Left ventricle myocardium inferior (tissue), 1 donor: Measurements from ENCODE around the gene RRM1. TPM values are rescaled to one million over a fixed set of nuclear protein-coding genes. Genes with fewer than 3 reads are reported as not detected.
"Not testable (repeated sequence)": the region's sequence is repeated elsewhere in the genome, so short reads cannot be mapped to it uniquely, and the experiment has no call there.

Experiments
- DNase-seq: peaks from one replicate; pipeline ENCODE4 v3.0.0-alpha.2; 2020
- H3K27ac ChIP-seq: fragments of 200-600 bp; replicated peaks from 2 replicates; pipeline ENCODE4 v1.8.0; 2021
- H3K27me3 ChIP-seq: fragments of 200-600 bp; 2 replicates; pipeline ENCODE4 v1.8.0; 2021; ENCODE audit warnings: low read depth
- H3K36me3 ChIP-seq: fragments of 200-600 bp; 2 replicates; pipeline ENCODE4 v1.8.0; 2021
- H3K4me1 ChIP-seq: fragments of 200-600 bp; 2 replicates; pipeline ENCODE4 v1.8.0; 2021
- H3K4me3 ChIP-seq: fragments of 200-600 bp; 2 replicates; pipeline ENCODE4 v1.8.0; 2021; ENCODE audit warnings: mild to moderate bottlenecking, moderate library complexity
- H3K9me3 ChIP-seq: fragments of 200-600 bp; replicated peaks from 2 replicates; pipeline ENCODE4 v1.8.0; 2021
- intact Hi-C: fragments of 100-400 bp; cut with micrococcal nuclease; formaldehyde crosslinking; loops from one replicate; pipeline ENCODE4 v1.11.0; 2022
- total RNA-seq: library from RNA; stranded (reverse); fragmentation: NEBNext Ultra II Directional; extraction: Animal tissue kit (Norgen Biotek cat#: 25700); gene quantifications from one replicate; pipeline ENCODE4 v1.2.1, GENCODE V29; 2021
- TF ChIP-seq, protein P1 (sequence below): fragments of 200-600 bp; IDR thresholded peaks from 2 replicates; pipeline ENCODE4 v1.8.0; 2021; ENCODE audit warnings: antibody characterized with exemption, mild to moderate bottlenecking, borderline replicate concordance
- donor health status: DM: no; HTN: yes; CAD: no; lungs with severe emphysema.

RRM1 gene
- total RNA-seq, 1 donor from 2014 or later = 28.5 TPM

DNA sequence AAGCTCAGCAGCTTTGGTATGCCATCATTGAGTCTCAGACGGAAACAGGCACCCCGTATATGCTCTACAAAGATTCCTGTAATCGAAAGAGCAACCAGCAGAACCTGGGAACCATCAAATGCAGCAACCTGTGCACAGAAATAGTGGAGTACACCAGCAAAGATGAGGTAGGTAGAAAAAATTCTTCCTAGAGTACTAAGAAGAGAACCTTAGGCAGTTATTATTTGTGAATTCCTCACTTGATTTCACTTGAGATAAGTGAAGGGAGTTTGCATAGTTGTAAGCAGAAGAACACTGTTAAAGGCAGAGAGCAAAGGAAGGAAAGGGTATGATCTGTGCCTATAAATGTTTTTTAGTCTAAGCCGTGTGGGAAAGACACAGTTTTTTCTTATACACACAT, 28.6 kb downstream of the RRM1 start:
- H3K36me3 ChIP-seq = peaks cover 90% of the 10 kb centered on the region
- no peaks in the 10 kb centered on the region for H3K4me1 ChIP-seq
- TF ChIP-seq, protein P1, sequence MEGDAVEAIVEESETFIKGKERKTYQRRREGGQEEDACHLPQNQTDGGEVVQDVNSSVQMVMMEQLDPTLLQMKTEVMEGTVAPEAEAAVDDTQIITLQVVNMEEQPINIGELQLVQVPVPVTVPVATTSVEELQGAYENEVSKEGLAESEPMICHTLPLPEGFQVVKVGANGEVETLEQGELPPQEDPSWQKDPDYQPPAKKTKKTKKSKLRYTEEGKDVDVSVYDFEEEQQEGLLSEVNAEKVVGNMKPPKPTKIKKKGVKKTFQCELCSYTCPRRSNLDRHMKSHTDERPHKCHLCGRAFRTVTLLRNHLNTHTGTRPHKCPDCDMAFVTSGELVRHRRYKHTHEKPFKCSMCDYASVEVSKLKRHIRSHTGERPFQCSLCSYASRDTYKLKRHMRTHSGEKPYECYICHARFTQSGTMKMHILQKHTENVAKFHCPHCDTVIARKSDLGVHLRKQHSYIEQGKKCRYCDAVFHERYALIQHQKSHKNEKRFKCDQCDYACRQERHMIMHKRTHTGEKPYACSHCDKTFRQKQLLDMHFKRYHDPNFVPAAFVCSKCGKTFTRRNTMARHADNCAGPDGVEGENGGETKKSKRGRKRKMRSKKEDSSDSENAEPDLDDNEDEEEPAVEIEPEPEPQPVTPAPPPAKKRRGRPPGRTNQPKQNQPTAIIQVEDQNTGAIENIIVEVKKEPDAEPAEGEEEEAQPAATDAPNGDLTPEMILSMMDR = no peak
- H3K4me3 ChIP-seq = no peak overlapping the region
- no peaks in the 10 kb centered on the region for H3K9me3 ChIP-seq
- no peak for DNase-seq
- H3K27me3 ChIP-seq = no peaks in the 10 kb centered on the region
- no peak overlapping the region for H3K27ac ChIP-seq
- intact Hi-C loops = no loop called here

DNA sequence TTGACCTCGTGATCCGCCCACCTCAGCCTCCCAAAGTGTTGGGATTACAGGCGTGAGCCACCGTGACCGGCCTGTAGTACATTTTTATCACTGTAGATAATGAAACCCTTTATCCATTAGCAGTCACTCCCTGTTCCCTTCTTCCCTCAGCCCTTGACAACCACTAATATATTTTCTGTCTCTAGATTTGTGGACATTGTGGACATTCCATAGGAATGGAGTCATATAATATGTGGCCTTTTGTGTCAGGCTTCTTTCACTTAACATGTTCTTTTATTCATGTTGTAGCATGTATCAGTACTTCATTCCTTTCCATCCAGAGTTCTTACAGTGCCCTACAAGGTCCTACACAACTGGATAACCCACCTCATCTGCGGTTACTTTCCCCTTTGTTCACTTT, 30.5 kb downstream of the RRM1 start:
- Histone ChIP-seq H3K36me3 (peaks cover 86% of the 10 kb centered on the region), H3K4me1 (no peaks in the 10 kb centered on the region), H3K27me3 (no peaks in the 10 kb centered on the region), H3K9me3 (no peaks in the 10 kb centered on the region), H3K27ac (no peak overlapping the region), H3K4me3 (no peak overlapping the region)
- no peak for DNase-seq
- TF ChIP-seq, protein P1 = no peak
- intact Hi-C loops = no loop called here

DNA sequence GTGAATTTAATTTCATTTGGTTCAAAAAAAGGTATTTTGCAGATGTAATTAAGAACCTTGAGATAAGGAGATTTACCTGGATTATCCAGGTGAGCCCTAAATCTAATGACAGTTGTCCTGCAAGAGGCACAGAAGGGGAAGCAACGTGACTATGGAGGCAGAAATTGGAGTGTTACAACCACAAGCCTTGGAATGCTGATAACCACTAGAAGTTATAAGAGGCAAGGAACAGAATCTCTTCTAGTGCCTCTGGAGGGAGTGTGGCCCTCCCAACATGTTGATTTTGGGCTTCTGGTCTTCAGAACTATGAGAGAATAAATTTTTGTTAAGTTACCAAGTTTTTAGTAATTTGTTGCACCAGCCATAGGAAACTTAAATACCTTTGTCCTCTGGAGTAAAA, 32.8 kb downstream of the RRM1 start:
- Histone ChIP-seq H3K36me3 (peaks cover 85% of the 10 kb centered on the region), H3K27me3 (no peaks in the 10 kb centered on the region), H3K4me1 (no peaks in the 10 kb centered on the region), H3K27ac (no peak overlapping the region), H3K4me3 (no peak overlapping the region), H3K9me3 (no peaks in the 10 kb centered on the region)
- intact Hi-C loops = no loop called here
- TF ChIP-seq, protein P1 = no peak
- DNase-seq = no peak

DNA sequence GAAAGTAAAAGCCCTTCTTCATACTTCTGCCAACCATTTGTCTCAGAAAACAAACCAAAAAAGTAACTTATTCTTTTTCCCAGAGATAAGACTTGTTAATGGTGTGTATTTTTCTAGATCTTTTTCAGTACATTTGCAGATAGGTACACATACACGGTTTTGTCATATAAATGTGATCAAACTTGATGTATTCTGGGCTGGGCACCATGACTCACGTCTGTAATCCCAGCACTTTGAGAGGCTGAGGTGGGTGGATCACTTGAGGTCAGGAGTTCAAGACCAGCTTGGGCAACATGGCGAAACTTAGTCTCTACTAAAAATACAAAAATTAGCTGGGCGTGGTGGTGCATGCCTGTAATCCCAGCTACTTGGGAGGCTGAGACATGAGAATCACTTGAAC, 35.6 kb downstream of the RRM1 start:
- DNase-seq, H3K4me1 ChIP-seq, intact Hi-C loops, H3K27me3 ChIP-seq, H3K4me3 ChIP-seq, H3K9me3 ChIP-seq, H3K27ac ChIP-seq: not testable (repeated sequence)
- H3K36me3 ChIP-seq = peaks cover 87% of the 10 kb centered on the region

DNA sequence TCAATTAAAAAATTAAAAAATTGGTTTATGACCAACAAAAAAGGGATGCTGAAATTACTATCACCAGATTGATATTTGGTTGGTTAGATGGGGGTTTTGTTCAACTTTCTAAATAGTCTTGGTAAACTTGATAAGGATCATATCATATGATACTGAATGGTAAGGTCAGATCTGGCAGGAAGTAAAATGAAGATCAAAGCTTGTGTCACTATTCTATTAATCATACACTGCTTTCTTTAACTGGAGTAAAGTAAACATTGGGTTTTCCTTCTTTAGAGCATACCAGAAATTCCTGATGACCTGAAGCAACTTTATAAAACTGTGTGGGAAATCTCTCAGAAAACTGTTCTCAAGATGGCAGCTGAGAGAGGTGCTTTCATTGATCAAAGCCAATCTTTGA, 40.2 kb downstream of the RRM1 start:
- peaks cover 82% of the 10 kb centered on the region for H3K36me3 ChIP-seq
- no peak for DNase-seq
- H3K4me3 ChIP-seq = no peak overlapping the region
- H3K9me3 ChIP-seq = peaks cover 19% of the 10 kb centered on the region
- no peak overlapping the region for H3K27ac ChIP-seq
- intact Hi-C loops = no loop called here
- TF ChIP-seq, protein P1 = no peak
- no peaks in the 10 kb centered on the region for H3K4me1 ChIP-seq
- no peaks in the 10 kb centered on the region for H3K27me3 ChIP-seq

DNA sequence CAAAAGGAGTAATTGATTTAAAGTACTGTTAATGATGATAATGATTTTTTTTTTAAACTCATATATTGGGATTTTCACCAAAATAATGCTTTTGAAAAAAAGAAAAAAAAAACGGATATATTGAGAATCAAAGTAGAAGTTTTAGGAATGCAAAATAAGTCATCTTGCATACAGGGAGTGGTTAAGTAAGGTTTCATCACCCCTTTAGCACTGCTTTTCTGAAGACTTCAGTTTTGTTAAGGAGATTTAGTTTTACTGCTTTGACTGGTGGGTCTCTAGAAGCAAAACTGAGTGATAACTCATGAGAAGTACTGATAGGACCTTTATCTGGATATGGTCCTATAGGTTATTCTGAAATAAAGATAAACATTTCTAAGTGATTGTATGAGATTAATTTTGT, 43.9 kb downstream of the RRM1 start:
- H3K27me3 ChIP-seq = no peaks in the 10 kb centered on the region
- H3K4me1 ChIP-seq = no peaks in the 10 kb centered on the region
- no peak for DNase-seq
- no peak overlapping the region for H3K4me3 ChIP-seq
- intact Hi-C loops = no loop called here
- peaks cover 76% of the 10 kb centered on the region for H3K36me3 ChIP-seq
- peaks cover 39% of the 10 kb centered on the region for H3K9me3 ChIP-seq
- no peak overlapping the region for H3K27ac ChIP-seq
- TF ChIP-seq, protein P1 = no peak
